Embryonic facial prominence (tissue), 1 donor: ENCODE data around the gene FNDC5.
A peak's percentile ranks its signal among the peaks of the same experiment; 100 is the strongest.

ENCODE experiments used
- DNase-seq: peaks from one replicate; pipeline ENCODE4 v3.0.0-alpha.2; 2016; ENCODE audit errors: extremely low spot score

The FNDC5 gene

DNA sequence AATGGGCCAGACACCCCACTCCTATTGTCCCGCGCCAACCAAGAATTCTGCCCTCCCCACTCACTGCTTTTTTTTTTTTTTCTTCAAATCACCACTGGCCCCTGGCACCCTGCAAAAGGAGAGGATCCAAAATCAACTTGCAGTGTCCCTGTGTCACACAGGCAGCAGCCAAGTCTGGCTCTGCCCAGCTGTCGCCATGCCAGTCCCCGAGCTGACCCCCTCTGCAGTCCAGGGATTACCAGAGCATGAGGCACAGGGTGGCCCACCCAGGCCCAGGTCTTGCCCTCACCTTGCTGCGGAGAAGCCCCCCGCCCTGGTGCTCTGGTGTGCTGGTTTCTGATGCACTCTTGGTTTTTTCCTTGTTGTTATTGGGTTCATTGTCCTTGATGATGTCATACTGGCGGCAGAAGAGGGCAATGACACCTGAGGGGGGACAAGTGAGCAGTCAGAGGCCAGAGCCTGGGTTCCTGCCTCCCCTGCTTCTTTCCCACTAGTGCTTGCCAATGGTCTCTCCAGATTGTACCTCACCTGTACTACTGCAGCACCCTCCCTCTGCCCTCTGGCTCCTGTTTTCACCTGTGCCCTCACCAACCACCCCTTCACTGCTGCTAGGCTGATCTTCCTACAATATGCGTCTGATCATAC, 6.2 kb downstream of the FNDC5 start:
- DNase-seq: no peak

- no peak for DNase-seq
Observed at GRCh38 chr1:32863881-32864245, 6.8 kb downstream of the FNDC5 start.

DNA sequence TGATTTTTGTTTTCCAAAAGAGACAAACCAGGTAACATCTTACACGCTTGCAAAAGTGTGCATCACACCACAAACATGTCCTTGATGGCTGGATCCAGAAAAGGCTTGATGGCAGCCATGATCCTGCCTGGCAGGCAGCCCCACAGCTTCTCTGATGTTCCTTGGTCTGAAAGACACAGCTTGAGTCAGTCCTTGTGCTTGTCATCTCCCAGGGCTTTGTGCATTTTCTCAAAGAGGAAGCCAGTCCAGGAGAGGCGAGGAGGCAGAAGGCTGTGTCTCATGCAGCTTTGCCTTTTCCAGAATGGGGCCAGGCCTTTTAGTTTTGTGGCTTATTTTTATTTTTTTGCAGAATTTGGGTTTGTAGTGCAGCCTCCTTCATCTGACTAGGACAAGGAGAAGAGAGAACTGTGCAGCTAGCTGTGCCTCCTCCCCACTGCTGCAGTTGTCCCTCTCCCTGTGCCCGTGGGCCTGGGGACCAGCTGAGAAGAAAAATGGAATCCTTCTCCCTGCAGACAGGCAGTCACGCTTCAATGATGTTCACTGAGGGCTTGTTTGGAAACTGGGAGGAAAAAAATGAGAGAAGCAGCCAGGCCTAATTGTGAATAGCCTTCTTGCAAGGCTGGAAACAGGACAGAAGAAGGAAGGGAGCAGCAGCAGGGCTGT, 7.4 kb downstream of the FNDC5 start:
- DNase-seq: no peak

DNA sequence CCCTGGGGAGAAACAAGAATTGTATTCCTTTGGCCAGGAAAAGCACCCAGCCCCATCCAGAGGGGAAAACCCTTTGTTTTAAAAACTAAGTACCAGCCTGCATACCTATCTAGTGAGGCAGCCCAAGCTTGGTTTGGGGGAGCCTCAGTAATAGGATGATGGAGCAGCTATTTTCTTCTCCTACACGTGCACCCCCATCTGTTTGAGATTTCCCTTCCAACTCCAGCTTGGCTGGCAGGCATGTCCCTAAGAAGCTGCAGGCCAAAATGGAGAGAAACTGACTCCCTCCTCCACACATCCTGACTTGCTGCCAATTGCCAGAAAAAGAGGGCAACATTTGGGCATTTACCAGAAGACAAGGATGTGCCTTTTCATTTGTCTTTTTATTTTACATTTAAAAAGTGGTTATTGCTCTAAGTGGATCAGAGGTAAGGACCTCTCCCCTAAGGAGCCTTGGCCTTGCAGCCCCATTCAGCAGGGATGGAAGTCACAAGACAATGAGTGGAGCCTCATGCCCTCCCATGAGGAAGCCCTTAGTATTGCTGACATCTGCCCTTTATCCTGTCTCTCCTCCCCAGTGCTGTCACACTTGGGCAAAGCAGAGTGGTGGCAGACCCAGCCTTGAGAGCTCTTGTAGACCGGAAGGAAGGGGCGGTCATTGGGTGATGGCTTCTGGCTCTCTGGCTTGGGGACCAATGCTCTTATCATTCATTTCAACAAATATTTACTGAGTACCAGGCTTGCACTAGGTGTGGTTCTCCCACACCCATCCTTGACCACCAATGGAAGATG, 8.6 kb downstream of the FNDC5 start:
- no peak for DNase-seq

DNA sequence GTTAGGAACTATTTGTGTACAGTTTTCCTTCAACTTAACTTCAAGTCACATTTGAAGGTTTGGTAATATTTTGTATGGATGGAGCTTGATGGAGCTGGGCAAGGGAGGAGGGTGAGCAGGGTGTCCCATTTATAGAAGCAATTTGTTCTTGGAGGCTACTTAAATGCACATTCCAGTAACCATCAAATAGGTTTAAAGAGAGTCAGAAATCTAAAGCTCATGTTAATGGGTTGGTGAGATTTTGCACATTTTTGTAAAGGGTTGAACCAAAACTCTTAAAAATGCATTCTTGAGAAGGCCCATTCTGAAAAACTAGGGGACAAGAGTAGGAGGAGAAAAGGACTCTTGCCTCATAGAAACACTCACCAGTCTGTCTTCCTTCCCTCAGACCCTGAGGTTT, 10.1 kb downstream of the FNDC5 start:
- DNase-seq: no peak

GRCh38 chr1:32859915-32860314, 10.8 kb downstream of the FNDC5 start:
- no peak for DNase-seq

DNA sequence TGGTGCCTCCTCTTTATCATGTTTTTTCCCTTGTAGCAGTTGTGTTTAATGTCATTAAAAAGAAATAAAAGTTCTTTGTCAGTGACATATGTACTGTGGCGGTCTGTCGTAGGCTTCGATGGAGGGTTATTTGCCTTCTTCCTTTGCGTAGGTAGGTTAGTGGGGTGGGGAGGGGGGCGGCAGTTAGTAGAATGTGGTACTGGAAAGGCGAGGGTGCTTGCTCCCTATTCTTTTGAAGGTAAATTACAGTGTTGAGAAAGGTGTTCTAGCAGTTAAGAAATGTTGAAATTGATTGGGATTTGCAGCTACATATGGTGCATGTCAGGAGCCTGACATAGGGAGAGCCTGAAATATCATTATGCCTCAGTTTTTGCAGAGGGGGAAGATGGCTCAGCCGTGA, 11.9 kb downstream of the FNDC5 start:
- no peak for DNase-seq

DNA sequence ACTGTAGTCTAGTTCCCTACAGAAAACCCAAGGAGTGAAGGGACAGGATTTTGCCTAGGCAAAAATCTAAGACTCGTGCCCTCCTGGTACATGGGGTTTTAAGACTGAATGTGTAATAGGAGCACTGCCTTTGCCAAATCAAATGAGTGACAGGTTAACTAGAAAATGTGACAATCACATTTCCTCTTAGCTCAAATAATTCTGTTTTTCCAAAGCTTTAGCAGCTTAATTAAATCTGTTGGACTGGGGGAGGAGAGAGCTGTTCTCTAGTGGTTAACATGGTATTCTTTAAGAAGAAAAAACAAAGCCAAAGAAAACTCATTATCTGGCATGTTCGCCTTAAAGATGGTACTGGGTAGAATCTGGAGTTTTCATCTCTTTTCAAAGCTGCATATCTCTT, 12.6 kb downstream of the FNDC5 start:
- no peak for DNase-seq

DNA sequence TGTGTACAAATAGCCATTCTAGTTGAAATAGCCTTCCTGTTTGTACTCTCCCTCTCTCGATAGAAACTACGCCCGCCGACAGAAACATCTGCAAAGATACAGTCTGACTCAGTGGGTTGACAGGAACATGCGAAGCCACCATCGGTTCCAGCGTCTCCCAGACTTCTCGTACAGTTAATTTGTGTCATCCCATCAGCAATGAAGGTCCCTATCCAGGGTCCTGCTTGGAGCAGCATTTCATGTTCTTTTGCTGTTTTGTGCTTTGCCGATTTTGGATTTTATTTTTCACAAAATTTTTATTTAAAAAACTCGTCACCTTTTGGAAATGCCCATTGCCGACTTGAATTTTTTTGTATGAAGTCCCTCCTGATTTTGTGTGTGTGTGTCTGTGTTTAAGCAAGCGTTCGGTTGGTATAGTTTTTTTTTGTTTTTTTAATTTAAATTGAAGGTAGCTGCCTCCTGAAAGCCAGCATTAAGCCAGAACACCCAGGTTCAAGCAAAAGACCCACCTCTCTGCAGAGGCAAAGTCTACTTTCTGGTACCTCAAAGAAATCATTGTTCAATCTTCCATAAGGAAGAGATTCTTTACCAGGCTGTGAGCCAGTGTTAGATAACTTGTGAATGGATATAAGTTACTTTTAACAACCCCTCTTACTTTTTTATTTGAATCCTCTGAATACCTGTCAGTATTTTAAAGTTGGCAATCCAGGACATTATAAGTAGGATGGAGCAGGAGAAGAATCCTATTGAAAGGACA, 14.7 kb downstream of the FNDC5 start:
- no peak for DNase-seq

DNA sequence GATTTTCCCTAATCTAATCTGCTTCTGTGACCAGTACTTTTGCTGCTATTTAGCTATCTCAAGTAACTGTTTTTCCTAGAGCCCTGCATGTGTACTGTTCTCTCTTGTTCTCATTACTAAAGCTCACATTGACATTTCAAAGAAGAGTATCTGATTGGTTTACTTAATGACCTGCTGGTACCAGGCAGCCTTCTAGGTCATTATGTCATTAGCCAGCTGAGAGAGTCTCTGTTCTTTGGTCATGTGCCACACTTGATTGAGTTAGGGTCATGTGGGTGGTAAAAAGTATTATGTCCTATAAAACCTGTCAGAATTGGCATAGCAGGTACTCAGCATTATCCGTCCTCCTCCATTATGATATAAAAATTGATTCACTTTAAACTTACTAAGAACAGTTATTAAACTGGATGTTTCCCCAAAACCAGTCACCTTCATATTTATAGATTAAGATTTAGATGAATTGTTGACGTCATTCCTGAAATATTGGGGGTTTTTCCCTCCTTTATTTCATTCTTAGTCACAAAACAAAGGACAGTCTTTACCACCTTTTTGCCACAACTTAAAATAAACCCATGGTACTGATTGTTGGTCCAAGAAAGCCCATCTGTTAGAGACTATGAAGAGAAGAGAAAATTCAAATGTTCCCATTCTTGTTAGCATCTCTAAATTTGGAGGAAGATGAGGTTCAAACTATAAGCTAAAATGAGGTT, 22.2 kb downstream of the FNDC5 start:
- no peak for DNase-seq

DNA sequence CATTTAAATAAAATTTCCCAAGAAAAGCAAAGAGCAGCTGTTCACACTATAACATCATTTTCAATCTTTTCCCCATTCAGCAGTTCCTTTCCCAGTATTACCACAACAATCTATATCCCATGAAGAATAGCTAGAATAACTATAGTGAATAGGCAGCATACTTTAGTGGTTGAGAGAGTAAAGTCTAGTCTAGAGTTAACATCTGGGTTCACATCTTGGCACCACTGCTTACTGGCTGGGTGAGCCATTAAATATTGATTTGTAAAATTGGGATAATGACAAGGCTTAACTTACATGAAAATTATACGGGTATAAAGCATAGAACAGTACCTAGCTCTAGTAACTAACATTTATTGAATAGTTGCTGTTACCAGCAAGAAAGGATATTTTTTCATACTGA, 38.8 kb downstream of the FNDC5 start:
- no peak for DNase-seq

- DNase-seq: no peak
Observed at GRCh38 chr1:32830092-32830852, 40.4 kb downstream of the FNDC5 start.

DNA sequence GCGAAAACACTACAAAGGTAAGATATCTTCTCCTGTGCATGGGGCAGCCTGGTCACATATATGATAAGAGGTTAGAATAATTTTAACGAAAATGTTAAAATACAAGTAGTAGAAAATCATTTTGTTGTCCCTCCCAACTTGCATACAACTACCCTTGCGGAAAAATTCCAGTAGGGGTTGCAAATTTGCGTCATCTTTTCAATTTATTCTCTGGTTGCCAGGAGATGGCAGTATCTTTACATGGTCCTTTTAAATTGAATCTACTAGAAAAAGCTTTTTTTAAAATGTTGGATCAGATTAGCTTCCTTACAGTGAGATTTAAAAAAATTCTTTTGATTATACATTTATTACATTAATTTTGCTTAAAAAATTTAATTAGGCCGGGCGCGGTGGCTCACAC, 42.4 kb downstream of the FNDC5 start:
- no peak for DNase-seq

GRCh38 chr1:32825181-32825580, 45.5 kb downstream of the FNDC5 start:
- DNase-seq: no peak

DNA sequence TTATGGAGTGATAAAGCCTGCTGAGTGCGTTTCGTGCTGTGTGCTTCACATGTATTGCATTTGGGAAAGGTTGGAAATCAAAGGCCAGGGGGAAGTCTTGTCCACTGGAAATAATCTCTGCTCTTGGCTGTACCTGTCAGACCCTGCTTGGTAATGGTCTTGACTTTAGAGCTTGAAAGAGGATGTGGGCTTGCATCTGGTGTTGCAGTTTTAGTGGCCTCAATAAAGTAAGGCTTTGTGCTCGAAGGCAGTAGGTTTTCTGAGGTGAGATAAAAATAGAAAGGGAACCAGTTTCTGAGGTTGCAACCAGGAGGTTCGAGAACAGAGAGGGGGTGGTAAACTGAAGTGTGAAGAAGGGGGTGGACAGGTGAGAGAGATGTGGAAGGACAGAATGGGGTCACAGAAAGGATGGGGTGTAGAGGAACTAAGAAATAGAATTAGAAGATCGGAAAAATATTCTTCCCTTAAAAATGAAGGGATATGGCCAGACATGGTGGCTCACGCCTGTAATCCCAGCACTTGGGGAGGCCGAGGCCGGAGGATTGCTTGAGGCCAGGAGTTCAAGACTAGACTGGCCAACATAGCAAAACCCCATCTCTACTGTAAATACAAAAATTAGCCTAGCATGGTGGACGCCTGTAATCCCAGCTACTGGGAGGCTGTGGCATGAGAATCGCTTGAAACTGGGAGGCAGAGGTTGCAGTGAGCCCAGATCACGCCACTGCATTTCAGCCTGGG, 51.7 kb downstream of the FNDC5 start:
- DNase-seq: no peak

GRCh38 chr1:32817815-32818786, 52.6 kb downstream of the FNDC5 start:
- DNase-seq: peak; percentile 14

DNA sequence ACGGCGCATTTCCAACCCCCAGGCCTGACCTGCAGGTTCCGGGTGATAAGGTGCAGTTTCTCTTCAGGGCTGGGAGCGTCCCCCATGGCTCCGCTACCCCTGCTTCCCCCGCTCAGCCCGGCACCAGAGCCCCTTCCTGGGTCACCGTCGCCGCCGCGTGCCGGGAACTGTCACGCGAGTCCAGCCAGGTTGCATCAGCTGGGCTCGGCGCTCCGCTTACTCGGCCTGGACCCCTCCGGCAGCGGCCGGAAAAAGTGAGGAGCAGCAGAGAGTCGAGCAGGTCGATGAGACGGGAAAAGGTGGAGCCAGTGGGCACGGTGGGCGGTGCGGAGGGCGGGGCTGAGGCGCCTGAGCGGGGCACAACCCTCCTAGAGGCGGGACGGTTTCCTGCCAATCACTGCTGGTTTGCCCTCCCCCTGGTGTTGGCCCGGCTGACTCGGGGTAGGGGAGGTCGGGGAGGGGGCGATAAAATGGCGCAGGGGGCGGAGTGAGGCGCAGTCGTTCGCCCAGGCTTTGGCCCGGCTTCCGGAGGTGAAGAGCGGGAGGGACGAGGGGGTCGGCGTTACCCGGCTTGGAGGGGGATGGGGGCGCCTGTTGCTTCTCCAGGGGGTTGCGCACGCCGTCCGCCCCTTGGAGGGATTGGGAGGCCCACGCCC, 53.4 kb downstream of the FNDC5 start, which contains the start of the genes S100PBP and YARS1:
Gene S100PBP, plus strand, starts transcription at position 495 of the 656 bp plus-strand sequence. CDS start 8,447 bp downstream, outside the sequence.
Gene YARS1, minus strand, starts transcription at position 200 of the 656 bp plus-strand sequence. Its CDS starts 114 bp downstream, at position 86.
- peak; percentile 97 for DNase-seq

- DNase-seq: no peak
Observed at GRCh38 chr1:32816676-32817158, 54.0 kb downstream of the FNDC5 start.
